ENCODE data around the gene HSPA8.
A peak's percentile ranks its signal among the peaks of the same experiment; 100 is the strongest.

HSPA8 gene

DNA sequence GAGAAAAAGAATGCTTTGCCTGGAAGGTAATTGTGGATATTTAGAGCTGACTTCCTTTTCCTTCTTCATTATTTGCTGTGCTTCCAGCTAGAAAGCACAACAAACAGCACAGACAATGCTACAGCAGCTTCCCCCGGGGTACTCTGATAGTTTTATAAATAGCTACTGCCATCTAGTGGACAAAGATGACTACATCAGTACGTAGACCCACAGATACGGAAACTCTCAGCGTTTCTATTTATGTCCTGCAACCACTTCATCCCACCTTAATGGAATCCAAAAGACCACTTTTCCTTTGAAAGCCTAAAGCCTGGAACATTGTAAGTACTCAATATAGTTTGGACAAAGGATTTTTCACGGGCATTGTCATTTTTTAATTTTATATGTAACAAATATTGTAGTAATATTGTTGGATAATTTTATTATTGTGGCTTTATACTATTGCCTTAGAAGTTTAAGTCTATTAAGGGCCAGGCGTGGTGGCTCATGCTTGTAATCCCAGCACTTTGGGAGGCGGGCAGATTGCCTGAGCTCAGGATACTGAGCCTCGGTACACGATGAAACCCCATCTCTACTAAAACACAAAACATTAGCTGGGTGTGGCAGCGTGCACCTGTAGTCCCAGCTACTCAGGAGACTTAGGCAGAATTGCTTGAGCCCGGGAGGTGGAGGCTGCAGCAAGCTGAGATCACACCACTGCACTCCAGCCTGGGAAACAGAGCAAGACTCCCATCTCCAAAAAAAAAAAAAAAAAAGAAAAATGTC, 7.5 kb downstream of the HSPA8 start:
- H3K4me1 ChIP-seq (ENCODE audit: insufficient read depth, low read length, poor library complexity, severe bottlenecking), result peaks cover 30% of the 10 kb centered on the region
- peak overlapping the region; percentile 93 for H3K4me2 ChIP-seq (ENCODE audit: low read depth, low read length, poor library complexity, severe bottlenecking)
- no peaks in the 10 kb centered on the region for H3K9me2 ChIP-seq (replicated peaks; ENCODE audit: low read depth, low read length)
- TF ChIP-seq, protein P1, sequence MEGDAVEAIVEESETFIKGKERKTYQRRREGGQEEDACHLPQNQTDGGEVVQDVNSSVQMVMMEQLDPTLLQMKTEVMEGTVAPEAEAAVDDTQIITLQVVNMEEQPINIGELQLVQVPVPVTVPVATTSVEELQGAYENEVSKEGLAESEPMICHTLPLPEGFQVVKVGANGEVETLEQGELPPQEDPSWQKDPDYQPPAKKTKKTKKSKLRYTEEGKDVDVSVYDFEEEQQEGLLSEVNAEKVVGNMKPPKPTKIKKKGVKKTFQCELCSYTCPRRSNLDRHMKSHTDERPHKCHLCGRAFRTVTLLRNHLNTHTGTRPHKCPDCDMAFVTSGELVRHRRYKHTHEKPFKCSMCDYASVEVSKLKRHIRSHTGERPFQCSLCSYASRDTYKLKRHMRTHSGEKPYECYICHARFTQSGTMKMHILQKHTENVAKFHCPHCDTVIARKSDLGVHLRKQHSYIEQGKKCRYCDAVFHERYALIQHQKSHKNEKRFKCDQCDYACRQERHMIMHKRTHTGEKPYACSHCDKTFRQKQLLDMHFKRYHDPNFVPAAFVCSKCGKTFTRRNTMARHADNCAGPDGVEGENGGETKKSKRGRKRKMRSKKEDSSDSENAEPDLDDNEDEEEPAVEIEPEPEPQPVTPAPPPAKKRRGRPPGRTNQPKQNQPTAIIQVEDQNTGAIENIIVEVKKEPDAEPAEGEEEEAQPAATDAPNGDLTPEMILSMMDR (conservative IDR thresholded peaks at IDR 0.05; ENCODE audit: low read length), result peak; percentile 75
- TF ChIP-seq EZH2phosphoT487 (IDR thresholded peaks at IDR 0.05; ENCODE audit: borderline replicate concordance), result no peak
- H3K9me3 ChIP-seq (ENCODE audit: insufficient read depth, low read depth, low read length), result no peaks in the 10 kb centered on the region
- peaks cover 52% of the 10 kb centered on the region for H4K20me1 ChIP-seq (ENCODE audit: insufficient read depth, low read length, poor library complexity, severe bottlenecking)
- H3F3A ChIP-seq (ENCODE audit: low read depth), result peaks cover 29% of the 10 kb centered on the region
- H2AFZ ChIP-seq (ENCODE audit: low read length), result no peak overlapping the region
- H3K36me3 ChIP-seq (ENCODE audit: insufficient read depth, low read length), result peaks cover 42% of the 10 kb centered on the region
- no peak overlapping the region for H3K9ac ChIP-seq (ENCODE audit: low read depth, low read length, poor library complexity, severe bottlenecking)
- no peaks in the 10 kb centered on the region for H3K27me3 ChIP-seq (ENCODE audit: insufficient read depth, low read length, poor library complexity, severe bottlenecking)
- peaks cover 42% of the 10 kb centered on the region for H3K79me2 ChIP-seq (ENCODE audit: insufficient read depth, low read length)
- H3K4me3 ChIP-seq (ENCODE audit: low read length, poor library complexity, severe bottlenecking), result no peak overlapping the region

DNA sequence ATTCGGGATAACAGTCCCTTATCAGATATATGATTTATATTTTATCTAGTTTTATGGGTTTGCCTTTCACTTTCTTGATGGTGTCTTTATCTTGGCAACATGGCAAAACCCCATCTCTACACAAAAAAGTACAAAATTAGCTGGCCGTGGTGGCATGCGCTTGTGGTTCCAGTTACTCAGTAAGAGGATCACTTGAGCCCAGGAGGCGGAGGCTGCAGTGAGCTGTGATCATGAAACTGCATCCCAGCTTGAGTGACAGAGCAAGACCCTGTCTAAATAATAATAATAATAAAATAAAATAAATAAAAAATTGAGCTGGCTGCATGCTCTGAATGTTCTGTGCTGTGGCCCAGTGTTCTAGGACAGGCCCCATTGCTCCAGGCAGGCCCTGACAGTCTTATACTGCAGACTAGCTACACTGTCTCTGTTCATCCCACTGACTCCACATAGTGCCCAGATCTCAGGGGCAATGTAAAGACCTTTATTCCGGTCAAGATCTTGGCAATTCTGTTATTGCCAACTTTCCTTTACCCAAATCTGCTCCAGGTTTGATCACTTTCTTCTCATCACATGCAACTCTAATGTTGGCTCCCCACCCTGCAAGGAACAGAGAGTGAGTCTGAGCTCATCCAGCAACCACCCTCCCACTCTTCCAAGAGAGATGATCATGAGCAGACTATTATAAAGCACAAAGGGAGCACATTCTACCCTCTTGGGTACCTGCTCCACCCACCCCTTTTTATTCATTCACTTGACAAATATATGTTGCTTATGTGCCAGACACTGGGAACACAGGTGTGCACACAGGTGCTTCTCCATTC, 8.8 kb downstream of the HSPA8 start:
- H3K36me3 ChIP-seq (ENCODE audit: insufficient read depth, low read length), result peaks cover 29% of the 10 kb centered on the region
- H3K4me1 ChIP-seq (ENCODE audit: insufficient read depth, low read length, poor library complexity, severe bottlenecking), result peaks cover 18% of the 10 kb centered on the region
- no peaks in the 10 kb centered on the region for H3K9me2 ChIP-seq (replicated peaks; ENCODE audit: low read depth, low read length)
- H3K9me3 ChIP-seq (ENCODE audit: insufficient read depth, low read depth, low read length), result no peaks in the 10 kb centered on the region
- no peak overlapping the region for H3K4me2 ChIP-seq (ENCODE audit: low read depth, low read length, poor library complexity, severe bottlenecking)
- H3K79me2 ChIP-seq (ENCODE audit: insufficient read depth, low read length), result peaks cover 28% of the 10 kb centered on the region
- no peak overlapping the region for H3K4me3 ChIP-seq (ENCODE audit: low read length, poor library complexity, severe bottlenecking)
- H3K27me3 ChIP-seq (ENCODE audit: insufficient read depth, low read length, poor library complexity, severe bottlenecking), result no peaks in the 10 kb centered on the region
- TF ChIP-seq EZH2phosphoT487 (IDR thresholded peaks at IDR 0.05; ENCODE audit: borderline replicate concordance), result no peak
- TF ChIP-seq, protein P1 (conservative IDR thresholded peaks at IDR 0.05; ENCODE audit: low read length), result no peak
- H3K9ac ChIP-seq (ENCODE audit: low read depth, low read length, poor library complexity, severe bottlenecking), result no peak overlapping the region
- H3F3A ChIP-seq (ENCODE audit: low read depth), result peaks cover 29% of the 10 kb centered on the region
- H2AFZ ChIP-seq (ENCODE audit: low read length), result no peak overlapping the region
- peaks cover 38% of the 10 kb centered on the region for H4K20me1 ChIP-seq (ENCODE audit: insufficient read depth, low read length, poor library complexity, severe bottlenecking)

- TF ChIP-seq, protein P1 (conservative IDR thresholded peaks at IDR 0.05; ENCODE audit: low read length), result no peak
- no peak for TF ChIP-seq EZH2phosphoT487 (IDR thresholded peaks at IDR 0.05; ENCODE audit: borderline replicate concordance)
- no peak overlapping the region for H2AFZ ChIP-seq (ENCODE audit: low read length)
Measured at GRCh38 chr11:123051634-123052033, 10.3 kb downstream of the HSPA8 start.

More at GRCh38 chr11:123051634-123052033, 10.3 kb downstream of the HSPA8 start:
- Histone ChIP-seq H3K27me3 (ENCODE audit: insufficient read depth, low read length, poor library complexity, severe bottlenecking) (no peaks in the 10 kb centered on the region), H3K36me3 (ENCODE audit: insufficient read depth, low read length) (peaks cover 14% of the 10 kb centered on the region), H3K9ac (ENCODE audit: low read depth, low read length, poor library complexity, severe bottlenecking) (no peak overlapping the region), H4K20me1 (ENCODE audit: insufficient read depth, low read length, poor library complexity, severe bottlenecking) (peaks cover 23% of the 10 kb centered on the region), H3K4me2 (ENCODE audit: low read depth, low read length, poor library complexity, severe bottlenecking) (no peak overlapping the region), H3K4me1 (ENCODE audit: insufficient read depth, low read length, poor library complexity, severe bottlenecking) (peaks cover 7% of the 10 kb centered on the region), H3K9me3 (ENCODE audit: insufficient read depth, low read depth, low read length) (no peaks in the 10 kb centered on the region), H3K4me3 (ENCODE audit: low read length, poor library complexity, severe bottlenecking) (no peak overlapping the region), H3K79me2 (ENCODE audit: insufficient read depth, low read length) (peaks cover 13% of the 10 kb centered on the region), H3F3A (ENCODE audit: low read depth) (peaks cover 23% of the 10 kb centered on the region), H3K9me2 (replicated peaks; ENCODE audit: low read depth, low read length) (no peaks in the 10 kb centered on the region)

Measured in Loucy (cell line).